SK-N-SH (cell line): Measurements from ENCODE around the gene STMN1. TPM values are rescaled to one million over a fixed set of nuclear protein-coding genes. Genes with fewer than 3 reads are reported as not detected.

Experiments
- CTCF ChIA-PET: fragments of 300-600, 350-600 bp; formaldehyde crosslinking; extraction: SDS; loops from one replicate; lab custom pipeline; 2021; lab: Yijun Ruan, JAX
- POLR2A ChIA-PET: fragments of 350-600 bp; sonication (Branson Sonifier 250); formaldehyde crosslinking; extraction: SDS; loops from one replicate; lab custom pipeline; 2020; ENCODE audit warnings: antibody characterized with exemption, inconsistent platforms; lab: Yijun Ruan, JAX
- DNase-seq: peaks from one replicate; pipeline ENCODE4 v3.0.0; 2012
- H2AFZ ChIP-seq: fragments of 200-600 bp; sonication (generic); 2 replicates; pipeline ENCODE4 v1.8.1; 2016; ENCODE audit warnings: antibody characterized with exemption, mild to moderate bottlenecking, low read depth
- H3F3A ChIP-seq: fragments of 200-600 bp; sonication (generic); replicated peaks from 2 replicates; pipeline ENCODE3; 2016; ENCODE audit warnings: antibody characterized with exemption, mild to moderate bottlenecking; ENCODE audit not compliant: insufficient read depth
- H3K27ac ChIP-seq, 2 experiments: fragments of 200-500 bp in 1 of 2; fragments of 200-600 bp in 1 of 2; sonication (Bioruptor generic) in 1 of 2; sonication (generic), shearing (Covaris generic) in 1 of 2; 2 replicates each; pipeline versions ENCODE4 v1.5.1 to v1.6.1; 2014 to 2016; ENCODE audit warnings: low read depth in 2 of 2, inconsistent platforms in 1 of 2, low read length in 1 of 2, mild to moderate bottlenecking in 1 of 2, mixed read lengths in 1 of 2
- H3K27me3 ChIP-seq: fragments of 200-600 bp; sonication (generic), shearing (Covaris generic); 2 replicates; pipeline ENCODE4 v1.6.1; 2016; ENCODE audit warnings: mixed run types; ENCODE audit not compliant: insufficient read depth
- H3K36me3 ChIP-seq, 2 experiments: fragments of 200-500 bp in 1 of 2; fragments of 200-600 bp in 1 of 2; sonication (Bioruptor generic) in 1 of 2; sonication (generic) in 1 of 2; replicated peaks in 1 of 2; 2 replicates each; pipeline versions ENCODE3 to v1.5.1; 2014 to 2016; ENCODE audit warnings: low read length in 1 of 2, mild to moderate bottlenecking in 1 of 2; ENCODE audit not compliant: insufficient read depth in 2 of 2, control insufficient read depth in 1 of 2
- H3K4me1 ChIP-seq, 2 experiments: fragments of 200-500 bp in 1 of 2; fragments of 200-600 bp in 1 of 2; sonication (Bioruptor generic) in 1 of 2; sonication (generic), shearing (Covaris generic) in 1 of 2; 2 replicates each; pipeline versions ENCODE4 v1.5.1 to v1.6.1; 2014 to 2016; ENCODE audit warnings: low read depth in 1 of 2, low read length in 1 of 2, mixed run types in 1 of 2; ENCODE audit not compliant: insufficient read depth in 2 of 2, control insufficient read depth in 1 of 2
- H3K4me2 ChIP-seq: fragments of 200-600 bp; sonication (generic), shearing (Covaris generic); 2 replicates; pipeline ENCODE4 v1.6.1; 2017; ENCODE audit warnings: mixed run types
- H3K4me3 ChIP-seq, 2 experiments: fragments of 200-500 bp in 1 of 2; fragments of 200-600 bp in 1 of 2; sonication (Bioruptor generic) in 1 of 2; sonication (generic), shearing (Covaris generic) in 1 of 2; 2 replicates each; pipeline versions ENCODE4 v1.5.1 to v1.8.1; 2014 to 2016; ENCODE audit warnings: low read depth in 2 of 2, inconsistent platforms in 1 of 2, low read length in 1 of 2, mild to moderate bottlenecking in 1 of 2, mixed read lengths in 1 of 2, moderate library complexity in 1 of 2
- H3K79me2 ChIP-seq: fragments of 200-600 bp; sonication (generic); 2 replicates; pipeline ENCODE4 v1.8.1; 2017; ENCODE audit warnings: mild to moderate bottlenecking; ENCODE audit not compliant: insufficient read depth
- H3K9ac ChIP-seq: fragments of 200-600 bp; sonication (generic); 2 replicates; pipeline ENCODE4 v1.6.1; 2017; ENCODE audit warnings: mixed run types
- H3K9me2 ChIP-seq: fragments of 200-600 bp; sonication (generic); 2 replicates; pipeline ENCODE4 v1.6.1; 2017; ENCODE audit warnings: mixed run types
- H3K9me3 ChIP-seq: fragments of 200-600 bp; sonication (generic); 2 replicates; pipeline ENCODE4 v1.6.1; 2017; ENCODE audit warnings: mixed run types, mild to moderate bottlenecking, moderate library complexity
- H4K20me1 ChIP-seq: fragments of 200-600 bp; sonication (generic); 2 replicates; pipeline ENCODE4 v1.6.1; 2017; ENCODE audit warnings: mild to moderate bottlenecking, mixed run types; ENCODE audit not compliant: insufficient read depth
- CHD2 ChIP-seq: fragments of 150-350 bp; IDR thresholded peaks from 2 replicates; pipeline ENCODE4 v1.6.1; 2018; ENCODE audit warnings: low read length; ENCODE audit not compliant: partially characterized antibody
- CTCF ChIP-seq: fragments of 200-600 bp; sonication (generic); IDR thresholded peaks from 2 replicates; pipeline ENCODE4 v1.6.1; 2017; ENCODE audit warnings: antibody characterized with exemption, mild to moderate bottlenecking, moderate library complexity
- ELF1 ChIP-seq: IDR thresholded peaks from 2 replicates; pipeline ENCODE4 v1.4.0; 2012
- FOSL2 ChIP-seq: IDR thresholded peaks from 2 replicates; pipeline ENCODE4 v1.4.0; 2012; ENCODE audit warnings: low read depth, mild to moderate bottlenecking, moderate library complexity, borderline replicate concordance
- JUND ChIP-seq: IDR thresholded peaks from 2 replicates; pipeline ENCODE4 v1.4.0; 2012
- MEF2A ChIP-seq: IDR thresholded peaks from 2 replicates; pipeline ENCODE4 v1.4.0; 2012; ENCODE audit warnings: low read depth, borderline replicate concordance
- MXI1 ChIP-seq: IDR thresholded peaks from 2 replicates; pipeline ENCODE4 v1.6.1; 2012; ENCODE audit warnings: mild to moderate bottlenecking, low read depth, low read length, improper control_type of control experiment
- NFIC ChIP-seq: IDR thresholded peaks from 2 replicates; pipeline ENCODE4 v1.4.0; 2012; ENCODE audit warnings: borderline replicate concordance
- PBX3 ChIP-seq: IDR thresholded peaks from 2 replicates; pipeline ENCODE4; 2012
- RAD21 ChIP-seq: IDR thresholded peaks from 2 replicates; pipeline ENCODE4 v1.6.1; 2012; ENCODE audit warnings: mild to moderate bottlenecking, low read length
- RCOR1 ChIP-seq: fragments of 150-350 bp; IDR thresholded peaks from 2 replicates; pipeline ENCODE4 v1.6.1; 2017; ENCODE audit warnings: antibody characterized with exemption, low read length
- RFX5 ChIP-seq: IDR thresholded peaks from 2 replicates; pipeline ENCODE4 v1.6.1; 2012; ENCODE audit warnings: mild to moderate bottlenecking, improper control_type of control experiment, low read length
- RXRA ChIP-seq: IDR thresholded peaks from 2 replicates; pipeline ENCODE4 v1.4.0; 2012; ENCODE audit warnings: low read depth, mild to moderate bottlenecking, borderline replicate concordance
- SIN3A ChIP-seq: IDR thresholded peaks from 2 replicates; pipeline ENCODE4 v1.6.1; 2012; ENCODE audit warnings: low read depth, mild to moderate bottlenecking, low read length, moderate library complexity, borderline replicate concordance
- SMC3 ChIP-seq: IDR thresholded peaks from 2 replicates; pipeline ENCODE4 v1.6.1; 2012; ENCODE audit warnings: low read depth, low read length, improper control_type of control experiment
- TEAD4 ChIP-seq: IDR thresholded peaks from 2 replicates; pipeline ENCODE4 v1.4.0; 2012; ENCODE audit warnings: mild to moderate bottlenecking, borderline replicate concordance; ENCODE audit not compliant: insufficient read depth
- USF1 ChIP-seq: IDR thresholded peaks from 2 replicates; pipeline ENCODE4 v1.4.0; 2012; ENCODE audit warnings: low read depth, borderline replicate concordance
- YY1 ChIP-seq: IDR thresholded peaks from 2 replicates; pipeline ENCODE4 v1.4.0; 2012; ENCODE audit warnings: low read depth, mild to moderate bottlenecking
- whole genome bisulfite sequencing: methylation state at CpG from one replicate; pipeline ENCODE4 v1.1.6; 2017; ENCODE audit warnings: low lambda C conversion rate; 5-methylcytosine and 5-hydroxymethylcytosine counted together
- polyA plus RNA-seq, 3 experiments: library from polyadenylated mRNA; depleted of rRNA; stranded (reverse); fragments of >200 nt; gene quantifications; 2 replicates each; pipeline ENCODE4 v1.2.3, GENCODE V29; 2012
- TF ChIP-seq, protein P1 (sequence below): IDR thresholded peaks from 2 replicates; pipeline ENCODE4 v1.4.0; 2012; ENCODE audit warnings: low read depth, borderline replicate concordance

Gene STMN1
- polyA plus RNA-seq, 1 of the 3 experiments (the other 2 are of a cell fraction), result 143 TPM

GRCh38 chr1:25877155-25877554, 29.1 kb downstream of the STMN1 start:
- Histone ChIP-seq H4K20me1 (no peaks in the 10 kb centered on the region), H3K4me1 (peaks cover 0 to 23% of the 10 kb centered on the region in 2 experiments; a peak in 1 of 4 replicates), H3K27ac (no peak overlapping the region), H3K9me3 (no peaks in the 10 kb centered on the region), H3K9ac (no peak overlapping the region), H3K79me2 (peaks cover 13% of the 10 kb centered on the region), H3K4me2 (no peak overlapping the region), H3K9me2 (no peaks in the 10 kb centered on the region), H3K4me3 (no peak overlapping the region), H3F3A (peaks cover 12% of the 10 kb centered on the region), H3K36me3 (no peaks in the 10 kb centered on the region), H3K27me3 (no peaks in the 10 kb centered on the region), H2AFZ (no peak overlapping the region)
- no peak for DNase-seq
- ChIA-PET CTCF (interaction anchor here (1.6 kb wide), 1 partner anchor 13 kb away, joined by 7 read pairs; no protein-coding TSS in a partner anchor), POLR2A (no interaction called here)
- WGBS, result 90% methylated on average over 2 of the region's 2 CpGs
- TF ChIP-seq ELF1, result no peak

GRCh38 chr1:25876693-25877077, 29.5 kb downstream of the STMN1 start:
- Histone ChIP-seq H3K27ac (no peak overlapping the region), H3K4me1 (peaks cover 0 to 23% of the 10 kb centered on the region in 2 experiments; a peak in 1 of 4 replicates), H3K9ac (no peak overlapping the region), H4K20me1 (no peaks in the 10 kb centered on the region), H3F3A (peaks cover 13% of the 10 kb centered on the region), H3K4me2 (no peak overlapping the region), H3K36me3 (no peaks in the 10 kb centered on the region), H3K4me3 (no peak overlapping the region), H3K79me2 (peaks cover 13% of the 10 kb centered on the region), H3K27me3 (no peaks in the 10 kb centered on the region), H3K9me3 (no peaks in the 10 kb centered on the region), H2AFZ (no peak overlapping the region), H3K9me2 (no peaks in the 10 kb centered on the region)
- POLR2A ChIA-PET, result no interaction called here
- TF ChIP-seq CHD2, result no peak
- no peak for TF ChIP-seq RAD21
- TF ChIP-seq CTCF, result no peak
- no peak for TF ChIP-seq RCOR1
- TF ChIP-seq PBX3, result no peak
- TF ChIP-seq SMC3, result no peak
- TF ChIP-seq, protein P1, sequence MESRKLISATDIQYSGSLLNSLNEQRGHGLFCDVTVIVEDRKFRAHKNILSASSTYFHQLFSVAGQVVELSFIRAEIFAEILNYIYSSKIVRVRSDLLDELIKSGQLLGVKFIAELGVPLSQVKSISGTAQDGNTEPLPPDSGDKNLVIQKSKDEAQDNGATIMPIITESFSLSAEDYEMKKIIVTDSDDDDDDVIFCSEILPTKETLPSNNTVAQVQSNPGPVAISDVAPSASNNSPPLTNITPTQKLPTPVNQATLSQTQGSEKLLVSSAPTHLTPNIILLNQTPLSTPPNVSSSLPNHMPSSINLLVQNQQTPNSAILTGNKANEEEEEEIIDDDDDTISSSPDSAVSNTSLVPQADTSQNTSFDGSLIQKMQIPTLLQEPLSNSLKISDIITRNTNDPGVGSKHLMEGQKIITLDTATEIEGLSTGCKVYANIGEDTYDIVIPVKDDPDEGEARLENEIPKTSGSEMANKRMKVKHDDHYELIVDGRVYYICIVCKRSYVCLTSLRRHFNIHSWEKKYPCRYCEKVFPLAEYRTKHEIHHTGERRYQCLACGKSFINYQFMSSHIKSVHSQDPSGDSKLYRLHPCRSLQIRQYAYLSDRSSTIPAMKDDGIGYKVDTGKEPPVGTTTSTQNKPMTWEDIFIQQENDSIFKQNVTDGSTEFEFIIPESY, result no peak
- no peak for TF ChIP-seq RFX5
- no peak for TF ChIP-seq FOSL2
- no peak for TF ChIP-seq TEAD4
- no peak for TF ChIP-seq MXI1
- no peak for TF ChIP-seq NFIC
- TF ChIP-seq USF1, result no peak
- no peak for TF ChIP-seq SIN3A
- no peak for TF ChIP-seq JUND
- no peak for TF ChIP-seq MEF2A
- no peak for TF ChIP-seq YY1
- TF ChIP-seq RXRA, result no peak
- no peak for DNase-seq
- 91% methylated on average over 2 of the region's 2 CpGs for WGBS
- CTCF ChIA-PET, result interaction anchor here (0.8 to 3.1 kb wide), 4 partner anchors 13 to 121 kb away, joined by 4 to 14 read pairs (median 6); partner anchors contain the start of gene PAFAH2
